Heart left ventricle (tissue), 16 donors: Measurements from ENCODE around the gene ECI1. TPM values are rescaled to one million over a fixed set of nuclear protein-coding genes. Genes with fewer than 3 reads are reported as not detected.

ENCODE experiments used
- ATAC-seq, 4 donors: fragments of 200-7000 bp; cut with Tn5 transposase; one replicate each; pipeline ENCODE4 v1.9.1; 2020 to 2022; ENCODE audit warnings: moderate library complexity in 4 of 4, mild to moderate bottlenecking in 3 of 4, moderate number of reproducible peaks in 1 of 4
- DNase-seq, 5 donors: peaks; one replicate each; pipeline ENCODE4 v3.0.0-alpha.2; 2020
- H3K27ac ChIP-seq, 12 donors: fragments of 200-600 bp; sonication (generic) in 4 of 12; one replicate each; pipeline versions ENCODE4 v1.5.0 to v1.8.0; 2016 to 2022; ENCODE audit warnings: mild to moderate bottlenecking in 2 of 12
- H3K27me3 ChIP-seq, 9 donors: fragments of 200-600 bp; sonication (generic) in 2 of 9; one replicate each; pipeline versions ENCODE4 v1.5.1 to v1.8.0; 2016 to 2022; ENCODE audit warnings: mild to moderate bottlenecking in 3 of 9
- H3K36me3 ChIP-seq, 9 donors: fragments of 200-600 bp; sonication (generic) in 2 of 9; one replicate each; pipeline versions ENCODE4 v1.5.0 to v1.8.0; 2018 to 2022; ENCODE audit warnings: mild to moderate bottlenecking in 2 of 9
- H3K4me1 ChIP-seq, 12 donors: fragments of 200-600 bp; sonication (generic) in 4 of 12; one replicate each; pipeline versions ENCODE4 v1.5.0 to v1.8.0; 2016 to 2022; ENCODE audit warnings: mild to moderate bottlenecking in 3 of 12
- H3K4me3 ChIP-seq, 12 donors: fragments of 200-600 bp; sonication (generic) in 4 of 12; one replicate each; pipeline versions ENCODE4 v1.5.0 to v1.8.0; 2017 to 2022; ENCODE audit warnings: mild to moderate bottlenecking in 9 of 12, moderate library complexity in 4 of 12
- H3K9me3 ChIP-seq, 12 donors: fragments of 200-600 bp; sonication (generic) in 4 of 12; one replicate each; pipeline versions ENCODE4 v1.5.0 to v1.8.0; 2016 to 2022; ENCODE audit warnings: mild to moderate bottlenecking in 1 of 12
- CTCF ChIP-seq, 12 donors: fragments of 200-600 bp; sonication (generic) in 4 of 12; IDR thresholded peaks; one replicate each; pipeline versions ENCODE4 v1.5.0 to v1.8.0; 2018 to 2022; ENCODE audit warnings: antibody characterized with exemption in 12 of 12, mild to moderate bottlenecking in 5 of 12
- POLR2A ChIP-seq, 2 donors: fragments of 450-650 bp; IDR thresholded peaks; one replicate each; pipeline ENCODE4 v1.6.1; 2017; ENCODE audit warnings: antibody characterized with exemption in 2 of 2, mild to moderate bottlenecking in 2 of 2, moderate library complexity in 2 of 2
- WGBS, 4 donors: extraction: QIAGEN DNeasy Blood & Tissue Kit in 2 of 4; methylation state at CpG; one replicate each; pipeline versions ENCODE4 v1.1.5 to v1.1.7; 2013 to 2018; 5-methylcytosine and 5-hydroxymethylcytosine counted together
- intact Hi-C, 10 donors: fragments of 100-400 bp; cut with DNase I; formaldehyde crosslinking; loops; one replicate each; pipeline versions ENCODE4 v1.11.1 to v1.14.2; 2022
- polyA plus RNA-seq, 2 donors: library from polyadenylated mRNA; stranded (reverse); fragments of 200-250 nt; gene quantifications; one replicate each; pipeline ENCODE4 v1.2.3, GENCODE V29; 2013
- total RNA-seq, 9 donors: library from RNA; depleted of rRNA in 2 of 9; stranded (reverse); fragments of >200 nt in 2 of 9; fragmentation: NEBNext Ultra II Directional in 3 of 9; extraction: Animal tissue kit (Norgen Biotek cat#: 25700) in 3 of 9; gene quantifications; one replicate each; pipeline versions ENCODE4 v1.1.0 to v1.2.4, GENCODE V29; 2016 to 2023
- donor health status: ischemic (EF 13 %, LVEDD 7.1; RV severe dilation, severe dysfunction).
- donor health status: healthy with polysubstance abuse.
- donor health status: DM: no; HTN: yes; CAD: no.
- donor health status: DM: no; HTN: no; CAD: no.
- donor health status: ischemic (EF 25% LVEDD 6.9; RV normal size, moderate dysfunction).
- donor health status: ischemic (EF 25% LVEDD 5.7; RV mildly dilated, moderate dysfunction).
- donor health status: healthy.
- donor health status: DM: yes; HTN: yes; CAD: no.
- donor health status: ischemic (EF 35%, LVEDD 5.7; RV mildly dilated, moderate dysfunction).
- donor health status: nonischemic (EF 11% LVEDD 7.7; RV severe dilation, severe dysfunction).
- donor health status: DM: yes; HTN: yes; CAD: no.
- donor health status: PGD.
- donor health status: ischemic (EF 29% LVEDD 5.4; RV normal size, mild dysfunction).
- donor health status: nonischemic (EF 23%, LVEDD 6.1; RV moderate dilation, normal function).

ECI1 gene
- total and polyA plus RNA-seq, 11 donors: 84.6 to 340 (median 143) TPM

GRCh38 chr16:2199621-2200139, 51.7 kb downstream of the ECI1 start:
- Histone ChIP-seq H3K9me3 (no peaks in the 10 kb centered on the region), H3K36me3 (no peaks in the 10 kb centered on the region), H3K4me3 (no peak overlapping the region), H3K4me1 (peaks cover 0 to 21% (median 10%) of the 10 kb centered on the region in 12 donors), H3K27me3 (peaks cover 8 to 37% (median 22%) of the 10 kb centered on the region in 9 donors), H3K27ac (no peak overlapping the region)
- no peak for ATAC-seq
- DNase-seq: no peak
- TF ChIP-seq CTCF (IDR thresholded peaks at IDR 0.05): no peak
- TF ChIP-seq POLR2A (IDR thresholded peaks at IDR 0.05): no peak
- 67 to 73% (median 69%) methylated on average over 13 to 14 of the region's 14 CpGs for WGBS, 4 donors
- intact Hi-C loops: loop anchor here in 4 of 10 donors (5.0 to 10.0 kb wide), 3 partner anchors 37 to 295 kb away; partner anchors contain the start of gene TRAF7 (in 2 of the 4)

DNA sequence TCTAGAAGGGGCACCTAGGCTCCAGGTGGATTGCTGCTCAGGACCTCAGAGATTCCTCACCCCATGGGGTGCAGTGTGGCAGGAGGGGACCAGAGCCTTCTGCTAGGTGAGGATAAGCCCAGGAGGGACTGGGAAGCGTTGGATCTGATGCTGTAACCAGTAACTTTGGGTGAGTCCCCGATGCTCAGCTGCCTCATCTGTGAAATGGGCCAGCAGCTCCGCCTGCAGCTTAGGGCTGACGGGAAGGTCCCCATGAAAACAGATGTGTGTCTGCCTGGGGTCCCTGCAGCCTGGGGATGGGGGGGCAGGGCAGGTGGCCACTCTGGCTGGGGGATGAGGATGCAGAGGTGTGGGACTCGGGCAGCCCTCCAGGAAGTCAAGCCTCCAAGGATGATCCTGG, 52.3 kb downstream of the ECI1 start:
- intact Hi-C loops: loop anchor here in 1 of 10 donors (10.0 kb wide), 1 partner anchor 296 kb away; no protein-coding TSS in a partner anchor
- Histone ChIP-seq H3K4me3 (no peak overlapping the region), H3K27me3 (peaks cover 8 to 42% (median 23%) of the 10 kb centered on the region in 9 donors), H3K36me3 (no peaks in the 10 kb centered on the region), H3K4me1 (peaks cover 0 to 19% (median 8%) of the 10 kb centered on the region in 12 donors), H3K9me3 (no peaks in the 10 kb centered on the region), H3K27ac (no peak overlapping the region)
- no peak for DNase-seq
- no peak for ATAC-seq
- 72 to 83% (median 78%) methylated on average over 2 to 5 of the region's 5 CpGs for WGBS, 4 donors
- TF ChIP-seq POLR2A (IDR thresholded peaks at IDR 0.05) (no peak), CTCF (IDR thresholded peaks at IDR 0.05) (no peak)

GRCh38 chr16:2198283-2198682, 53.1 kb downstream of the ECI1 start:
- DNase-seq (no peak), ATAC-seq (no peak)
- TF ChIP-seq POLR2A (IDR thresholded peaks at IDR 0.05) (no peak), CTCF (IDR thresholded peaks at IDR 0.05) (no peak)
- Histone ChIP-seq H3K27ac (no peak overlapping the region), H3K4me1 (peaks cover 0 to 19% (median 8%) of the 10 kb centered on the region in 12 donors), H3K27me3 (peaks cover 8 to 45% (median 23%) of the 10 kb centered on the region in 9 donors), H3K4me3 (no peak overlapping the region), H3K9me3 (no peaks in the 10 kb centered on the region), H3K36me3 (no peaks in the 10 kb centered on the region)
- intact Hi-C loops: loop anchor here in 1 of 10 donors (10.0 kb wide), 1 partner anchor 297 kb away; no protein-coding TSS in a partner anchor
- WGBS, 4 donors: 63 to 78% (median 65%) methylated on average over 4 of the region's 4 CpGs

DNA sequence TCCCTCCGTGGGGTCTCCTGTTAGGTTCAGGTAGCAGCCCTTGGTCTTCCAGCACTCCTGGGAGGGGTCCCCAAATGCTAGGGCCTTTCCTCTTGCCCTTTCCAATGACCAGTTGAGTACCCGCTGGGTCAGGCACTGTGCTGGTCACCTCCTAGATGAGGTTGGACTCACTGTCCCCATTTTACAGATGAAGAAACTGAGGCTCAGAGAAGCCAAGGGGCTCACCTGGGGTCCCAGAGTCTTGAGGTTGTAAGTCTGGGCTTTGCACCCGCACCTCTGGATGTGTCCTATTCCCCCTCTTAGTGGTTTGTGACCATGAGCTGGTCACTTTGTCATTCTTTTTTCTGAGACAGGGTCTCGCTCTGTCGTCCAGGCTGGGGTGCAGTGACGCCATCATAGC, 53.6 kb downstream of the ECI1 start:
- Histone ChIP-seq H3K36me3 (no peaks in the 10 kb centered on the region), H3K27me3 (peaks cover 8 to 45% (median 23%) of the 10 kb centered on the region in 9 donors), H3K9me3 (no peaks in the 10 kb centered on the region), H3K4me3 (no peak overlapping the region), H3K27ac (no peak overlapping the region), H3K4me1 (peaks cover 0 to 19% (median 8%) of the 10 kb centered on the region in 12 donors)
- 81 to 89% (median 87%) methylated on average over 5 to 6 of the region's 6 CpGs for WGBS, 4 donors
- DNase-seq (no peak), ATAC-seq (no peak)
- no peak for TF ChIP-seq CTCF (IDR thresholded peaks at IDR 0.05)
- no peak for TF ChIP-seq POLR2A (IDR thresholded peaks at IDR 0.05)
- intact Hi-C loops: loop anchor here in 1 of 10 donors (10.0 kb wide), 1 partner anchor 297 kb away; no protein-coding TSS in a partner anchor
